Fibroblast of lung (primary cell): ENCODE results near the gene TMEM178A.

Source experiments
- EZH2 ChIP-seq: IDR thresholded peaks from 2 replicates; pipeline ENCODE4 v1.5.1; 2012; ENCODE audit warnings: low read length, control low read depth, mild to moderate bottlenecking; ENCODE audit errors: missing control alignments
- TF ChIP-seq, protein P1 (sequence below), 2 donors: IDR thresholded peaks in 1 of 2; conservative IDR thresholded peaks in 1 of 2; 1 replicate in 1 of 2; 2 replicates in 1 of 2; pipeline ENCODE4 v1.5.1; 2011 to 2012; ENCODE audit warnings: low read length in 2 of 2, control low read depth in 1 of 2, inconsistent platforms in 1 of 2, low read depth in 1 of 2, mild to moderate bottlenecking in 1 of 2

GRCh38 chr2:39659765-39660611 is 5.7 kb upstream of the TMEM178A start:
- TF ChIP-seq, protein P1, sequence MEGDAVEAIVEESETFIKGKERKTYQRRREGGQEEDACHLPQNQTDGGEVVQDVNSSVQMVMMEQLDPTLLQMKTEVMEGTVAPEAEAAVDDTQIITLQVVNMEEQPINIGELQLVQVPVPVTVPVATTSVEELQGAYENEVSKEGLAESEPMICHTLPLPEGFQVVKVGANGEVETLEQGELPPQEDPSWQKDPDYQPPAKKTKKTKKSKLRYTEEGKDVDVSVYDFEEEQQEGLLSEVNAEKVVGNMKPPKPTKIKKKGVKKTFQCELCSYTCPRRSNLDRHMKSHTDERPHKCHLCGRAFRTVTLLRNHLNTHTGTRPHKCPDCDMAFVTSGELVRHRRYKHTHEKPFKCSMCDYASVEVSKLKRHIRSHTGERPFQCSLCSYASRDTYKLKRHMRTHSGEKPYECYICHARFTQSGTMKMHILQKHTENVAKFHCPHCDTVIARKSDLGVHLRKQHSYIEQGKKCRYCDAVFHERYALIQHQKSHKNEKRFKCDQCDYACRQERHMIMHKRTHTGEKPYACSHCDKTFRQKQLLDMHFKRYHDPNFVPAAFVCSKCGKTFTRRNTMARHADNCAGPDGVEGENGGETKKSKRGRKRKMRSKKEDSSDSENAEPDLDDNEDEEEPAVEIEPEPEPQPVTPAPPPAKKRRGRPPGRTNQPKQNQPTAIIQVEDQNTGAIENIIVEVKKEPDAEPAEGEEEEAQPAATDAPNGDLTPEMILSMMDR (conservative IDR thresholded peaks at IDR 0.05 in 1 of 2, IDR thresholded peaks at IDR 0.05 in 1 of 2; ENCODE audit: low read depth in 1 of 2, low read length in 2 of 2): no peak
- no peak for TF ChIP-seq EZH2
